Measurements from ENCODE around the gene PRDM16.

The PRDM16 gene

DNA sequence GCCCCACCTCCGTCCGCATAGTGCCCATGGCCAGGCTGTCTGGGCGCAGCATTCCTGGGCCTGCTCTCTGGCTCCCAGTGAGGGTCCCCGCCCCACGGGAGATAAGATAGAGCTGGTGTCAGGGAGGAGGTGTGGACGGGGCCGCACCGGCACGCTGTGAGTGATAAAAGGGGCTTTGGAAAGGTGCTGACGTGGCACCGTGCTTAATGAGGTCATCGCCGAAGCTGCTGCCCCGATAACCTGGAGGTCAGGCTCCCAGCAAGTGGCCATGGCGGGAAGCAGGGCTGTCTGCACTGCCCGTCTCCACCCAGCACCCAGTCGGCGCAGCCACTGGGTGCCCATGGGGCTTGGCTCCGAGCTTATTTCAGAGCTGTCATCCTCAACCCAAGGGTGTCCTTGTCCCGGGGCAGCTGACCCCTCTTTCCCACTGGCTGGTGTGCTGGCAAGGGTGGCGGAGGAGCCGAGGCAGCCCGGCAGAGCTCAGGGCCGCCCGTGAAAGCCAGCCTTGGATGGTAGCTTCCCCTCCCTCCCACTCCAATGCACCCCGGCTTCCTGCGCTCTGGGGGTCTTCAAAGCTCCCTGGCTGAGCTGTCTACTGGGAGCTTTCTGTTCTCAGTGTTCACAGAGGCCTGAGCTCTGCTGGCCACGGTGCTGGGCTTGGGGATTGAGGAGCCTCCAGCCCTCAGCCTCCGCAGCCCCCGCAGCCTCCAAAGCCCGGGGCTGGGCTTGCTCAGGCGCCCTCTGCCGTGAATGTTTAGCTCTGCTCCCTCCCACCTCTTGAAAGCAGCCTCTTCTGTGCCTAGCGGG is 280.4 kb downstream of the PRDM16 start:
- DNase-seq, result peak; percentile 35

DNA sequence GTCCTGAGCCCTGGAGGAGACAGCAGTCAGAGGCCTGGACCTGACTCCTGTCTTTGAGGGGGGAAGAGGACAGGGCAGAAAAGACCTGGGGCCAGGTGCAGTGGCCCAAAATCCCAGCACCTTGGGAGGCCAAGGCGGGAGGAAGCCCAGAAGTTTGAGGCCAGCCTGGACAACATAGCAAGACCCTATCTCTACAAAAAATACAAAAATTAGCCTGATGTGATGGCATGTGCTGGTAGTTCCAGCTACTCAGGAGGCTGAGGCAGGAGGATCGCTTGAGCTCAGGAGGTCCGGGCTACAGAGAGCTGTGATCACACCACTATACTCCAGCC is 280.9 kb downstream of the PRDM16 start:
- no peak for DNase-seq

DNA sequence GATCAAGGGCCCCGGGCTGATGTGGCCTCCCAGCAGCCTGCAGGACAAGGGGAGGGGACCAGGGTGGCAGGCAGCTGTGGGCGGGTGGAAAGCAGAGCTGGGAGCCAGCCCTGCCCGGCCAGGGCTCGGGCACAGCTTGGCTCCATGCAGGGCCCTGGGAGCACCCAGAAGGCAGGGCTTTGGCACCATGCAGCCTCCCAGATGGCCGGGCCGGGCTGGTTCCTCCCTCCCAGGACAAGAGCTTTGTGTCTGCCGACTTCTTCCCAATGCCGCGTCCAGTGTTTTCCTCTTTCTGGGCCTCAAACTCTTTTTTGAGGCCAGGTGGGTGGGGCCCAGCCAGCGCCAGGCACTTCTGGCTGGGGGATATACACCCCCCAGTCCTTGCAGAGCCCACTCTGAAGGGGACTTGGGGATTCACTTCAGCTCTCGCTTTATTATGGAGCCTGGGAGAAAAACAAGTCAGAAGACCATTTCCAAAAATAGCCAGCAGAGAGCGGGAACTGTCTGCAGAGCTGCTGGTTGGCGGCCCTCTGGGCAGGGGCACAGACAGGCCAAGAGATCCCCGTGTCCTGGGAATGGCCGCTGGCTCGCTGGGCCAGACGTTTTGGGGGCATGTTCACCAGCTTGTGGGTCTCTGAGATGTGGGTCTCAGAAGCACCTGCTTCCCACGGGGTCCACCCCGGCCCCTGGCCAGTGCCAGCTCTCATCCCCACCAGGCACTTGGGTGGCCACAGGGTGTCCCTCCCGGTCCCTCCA is 281.7 kb downstream of the PRDM16 start:
- DNase-seq, result no peak

DNA sequence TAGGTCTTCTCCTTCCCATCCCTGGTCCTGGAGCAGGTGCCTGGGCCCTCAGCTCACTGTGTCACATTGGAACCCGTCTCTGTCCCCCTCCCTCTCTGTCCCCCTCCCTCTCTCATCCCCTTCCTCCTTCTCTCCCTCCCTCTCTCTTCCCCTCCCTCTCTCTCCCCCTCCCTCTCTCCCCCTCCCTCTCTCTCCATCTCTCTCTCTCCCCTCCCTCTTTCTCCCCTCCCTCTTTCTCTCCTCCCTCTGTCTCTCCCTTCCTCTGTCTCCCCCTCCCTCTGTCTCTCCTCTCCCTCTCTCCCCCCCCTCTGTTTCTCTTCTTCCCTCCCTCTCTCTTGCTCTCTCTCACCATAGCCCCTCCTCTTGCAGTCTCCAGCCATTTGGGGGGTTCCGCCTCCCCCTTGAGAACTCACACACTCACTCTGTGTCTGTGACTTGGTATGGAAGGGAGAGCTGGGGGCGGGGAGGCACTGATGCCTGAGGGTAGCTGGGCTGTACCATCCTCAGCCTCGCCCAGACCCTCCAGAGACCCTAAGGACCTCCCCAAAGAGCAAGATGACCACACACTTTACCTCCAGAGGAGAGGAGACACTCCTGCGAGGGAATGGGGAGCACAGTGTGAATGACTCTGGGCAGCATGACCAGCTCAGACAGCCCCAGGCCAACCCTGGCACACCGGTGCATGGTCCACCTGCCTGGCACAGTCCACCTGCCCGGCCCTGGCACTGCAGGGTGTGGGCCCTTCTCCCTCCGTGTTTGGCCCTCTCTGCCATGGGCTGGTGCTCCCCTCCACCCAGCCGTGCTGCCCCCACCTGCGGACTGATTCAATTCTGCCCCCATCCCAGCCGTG is 282.7 kb downstream of the PRDM16 start:
- no peak for DNase-seq

DNA sequence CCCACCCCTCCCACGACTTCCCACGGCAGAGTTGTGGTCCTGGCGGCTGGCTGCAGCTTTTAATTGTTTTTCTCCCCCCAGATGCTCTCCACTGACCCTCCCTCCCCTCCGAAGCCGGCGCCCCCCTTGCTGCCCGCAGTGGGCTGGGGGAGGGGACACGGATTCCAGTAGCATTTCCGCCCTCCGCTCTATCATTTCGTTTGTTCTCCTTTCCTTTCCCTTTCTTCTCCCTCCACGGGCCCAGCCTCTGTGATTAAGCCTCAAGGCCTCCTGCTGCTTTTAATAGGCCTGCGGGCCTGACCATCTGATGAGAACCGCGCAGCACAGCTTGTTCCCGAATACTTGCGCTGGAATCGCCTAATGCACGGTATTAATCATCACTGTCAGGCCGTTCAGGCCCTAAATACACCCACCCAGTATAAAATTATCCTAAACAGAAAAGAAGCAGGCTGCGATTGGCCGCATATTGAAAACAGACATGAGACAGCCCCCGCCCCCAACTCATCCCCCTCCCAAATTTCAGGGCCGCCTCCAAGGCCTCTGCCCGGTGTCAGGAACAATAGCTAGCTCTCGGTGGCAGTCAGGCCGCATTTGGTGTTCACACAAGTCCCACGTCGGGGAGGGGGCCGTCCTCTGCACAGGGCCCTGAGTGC is 283.4 kb downstream of the PRDM16 start:
- peak; percentile 16 for DNase-seq

DNA sequence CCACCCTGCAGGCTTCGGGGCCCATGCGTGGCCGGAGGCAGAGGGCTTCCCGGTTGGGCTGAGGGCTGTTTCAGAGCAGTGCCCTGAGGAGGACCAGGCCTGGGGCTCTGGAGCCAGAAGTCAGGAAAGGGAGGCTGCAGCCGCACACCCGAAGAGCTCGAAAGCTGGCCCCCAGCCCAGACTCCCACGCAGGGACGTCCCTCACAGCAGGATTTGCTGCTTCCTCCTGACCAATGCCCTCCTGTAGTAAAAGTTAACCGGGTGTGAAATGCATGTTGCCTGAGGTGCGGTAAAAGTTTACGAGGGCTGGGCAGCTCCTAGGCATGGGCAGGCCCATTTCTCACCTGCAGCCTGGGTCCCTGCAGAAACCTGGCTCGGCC is 283.9 kb downstream of the PRDM16 start:
- no peak for DNase-seq

DNA sequence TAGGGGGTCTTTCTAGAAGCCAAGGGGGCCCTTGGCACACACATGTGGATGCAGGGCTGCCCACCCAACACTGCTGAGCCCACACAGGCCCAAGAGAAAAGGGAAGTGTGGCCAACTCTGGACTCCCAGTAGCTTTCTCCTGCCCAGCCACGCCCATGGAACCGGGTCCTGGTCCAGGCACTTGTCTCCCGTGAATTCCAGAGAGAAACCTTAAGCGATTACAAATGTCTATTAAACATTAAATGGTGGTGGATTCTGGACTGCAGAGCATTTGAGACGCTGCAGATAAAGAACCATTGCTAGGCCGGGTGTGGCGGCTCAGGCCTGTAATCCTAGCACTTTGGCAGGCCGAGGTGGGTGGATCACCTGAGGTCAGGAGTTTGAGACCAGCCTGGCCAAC is 284.9 kb downstream of the PRDM16 start:
- DNase-seq, result no peak

DNA sequence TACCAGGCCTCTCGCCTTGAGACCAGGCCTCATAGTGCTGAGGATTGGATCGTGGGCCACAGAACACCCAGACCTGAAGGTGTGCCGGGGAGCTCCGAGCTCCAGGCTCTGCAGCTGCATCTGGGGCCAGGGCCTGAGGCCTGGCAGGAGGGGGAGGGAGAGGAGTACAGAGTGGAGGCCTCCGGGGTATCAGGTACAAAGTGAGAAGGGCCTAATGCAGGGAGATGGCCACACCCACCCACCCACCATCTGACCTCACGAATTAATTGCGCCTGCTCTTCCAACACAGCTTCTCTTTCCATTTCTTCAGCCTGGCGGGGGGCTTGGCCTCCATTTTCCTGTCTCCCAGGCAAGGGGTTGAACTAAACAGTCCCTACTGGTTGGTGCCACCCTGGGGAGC is 286.1 kb downstream of the PRDM16 start:
- no peak for DNase-seq

DNA sequence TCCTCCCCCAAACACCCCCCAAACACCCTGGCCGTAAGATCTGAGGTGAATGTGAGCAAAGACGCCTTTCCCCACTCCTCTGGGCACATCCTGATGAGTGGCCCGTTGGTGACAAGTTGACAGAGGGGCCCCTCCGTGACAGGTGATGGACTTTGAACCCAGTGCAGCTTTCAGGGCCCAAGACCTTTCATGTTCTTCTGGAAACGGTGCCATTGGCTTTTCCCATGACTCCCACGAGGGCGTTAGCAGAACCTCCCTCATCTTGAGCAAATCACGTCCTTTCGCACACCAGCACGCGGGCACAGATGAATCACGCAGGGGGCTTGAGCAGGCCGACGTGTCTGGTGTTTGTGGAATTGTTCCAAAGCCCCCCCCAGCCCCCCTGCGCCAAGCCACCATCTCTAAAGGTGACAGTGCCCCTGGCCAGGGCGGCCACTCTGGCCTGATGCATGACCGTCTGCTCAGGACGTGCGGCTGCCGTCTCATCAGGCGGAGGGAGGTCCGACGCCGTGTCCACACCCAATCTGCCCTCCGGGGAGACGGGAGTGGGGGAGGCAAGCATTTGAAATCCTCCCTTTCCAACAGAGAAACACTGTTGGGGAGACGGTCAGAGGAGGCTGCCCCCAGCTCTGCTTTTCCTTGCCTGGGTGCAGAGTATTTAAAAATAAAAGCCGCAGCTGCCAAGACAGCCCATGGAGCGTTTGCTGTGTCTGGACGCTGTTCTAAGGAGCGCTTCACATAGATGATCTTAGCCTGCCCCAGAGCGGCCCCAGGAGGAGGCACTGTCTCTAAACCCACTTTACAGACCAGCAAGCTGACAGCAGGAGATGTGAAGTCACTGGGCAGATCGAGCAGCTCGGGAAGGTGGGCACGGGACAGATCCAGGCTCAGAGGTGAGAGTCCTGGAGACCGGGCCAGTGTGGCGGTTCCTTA is 287.2 kb downstream of the PRDM16 start:
- no peak for DNase-seq

DNA sequence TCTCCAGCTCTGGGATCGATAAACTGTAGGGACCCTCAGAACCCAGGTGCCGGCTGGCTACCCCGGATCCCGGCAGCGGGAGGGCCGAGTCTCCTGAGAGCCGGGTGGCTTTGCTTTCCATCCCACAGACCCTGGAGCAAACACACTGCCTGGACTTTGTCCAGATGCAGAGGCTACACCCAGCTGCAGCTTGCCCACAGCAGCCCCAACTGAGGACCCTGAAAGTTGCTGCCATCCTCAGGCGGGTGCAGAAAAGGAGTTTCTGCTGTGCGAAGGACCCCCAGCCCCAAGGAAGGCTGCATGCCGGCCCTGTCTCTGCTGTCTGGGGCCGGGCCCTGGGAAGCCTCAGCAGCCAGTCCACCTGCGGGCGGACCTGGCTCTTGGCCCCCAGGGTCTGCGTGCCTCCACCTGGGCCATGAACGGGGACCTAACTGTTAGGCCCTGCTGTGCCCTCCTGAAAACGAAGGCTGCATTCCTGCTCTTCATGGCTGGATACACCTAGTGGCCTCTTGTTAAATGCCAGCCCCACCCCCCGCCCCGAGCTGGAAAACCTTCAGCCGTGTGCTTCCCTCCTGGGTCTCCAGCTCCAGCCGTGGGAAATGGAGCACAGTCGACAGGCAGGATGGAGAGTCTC is 287.9 kb downstream of the PRDM16 start:
- DNase-seq, result no peak

DNA sequence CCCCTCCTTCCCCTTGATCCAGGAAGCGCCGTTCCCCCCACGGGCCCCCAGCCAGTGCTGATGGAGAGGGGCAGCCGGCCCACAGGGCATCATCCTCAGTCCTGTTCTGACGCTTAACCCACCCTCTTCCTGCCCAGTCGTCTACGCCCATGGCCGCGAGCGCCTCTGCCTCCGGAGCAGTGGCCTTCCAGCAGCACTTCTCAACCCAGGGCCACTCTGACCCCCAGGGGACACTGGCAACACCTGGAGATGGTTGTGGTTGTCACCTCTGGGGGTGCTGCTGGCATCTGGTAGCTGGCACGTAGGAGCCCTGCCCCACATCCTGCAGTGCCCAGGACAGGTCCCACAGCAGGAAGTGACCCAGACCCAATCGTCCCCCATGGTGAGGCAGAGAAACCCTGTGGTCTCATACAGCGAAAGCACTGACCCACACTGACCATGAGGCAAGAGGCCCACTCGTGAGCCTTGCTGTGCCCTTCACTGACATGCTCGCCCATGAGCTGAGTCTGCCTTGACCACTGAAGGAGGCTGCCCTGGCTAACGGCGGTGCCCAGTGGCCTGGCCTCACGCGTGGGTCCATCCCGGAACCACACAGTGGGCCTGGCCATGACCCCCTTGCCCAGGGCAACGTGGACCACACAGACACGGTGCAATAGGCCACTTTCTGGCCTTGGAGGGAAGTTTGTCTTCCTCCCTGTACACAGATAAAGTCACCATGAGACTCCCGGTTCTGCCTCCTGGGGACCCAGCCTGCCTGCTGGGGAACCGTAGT is 288.7 kb downstream of the PRDM16 start:
- DNase-seq, result no peak

DNA sequence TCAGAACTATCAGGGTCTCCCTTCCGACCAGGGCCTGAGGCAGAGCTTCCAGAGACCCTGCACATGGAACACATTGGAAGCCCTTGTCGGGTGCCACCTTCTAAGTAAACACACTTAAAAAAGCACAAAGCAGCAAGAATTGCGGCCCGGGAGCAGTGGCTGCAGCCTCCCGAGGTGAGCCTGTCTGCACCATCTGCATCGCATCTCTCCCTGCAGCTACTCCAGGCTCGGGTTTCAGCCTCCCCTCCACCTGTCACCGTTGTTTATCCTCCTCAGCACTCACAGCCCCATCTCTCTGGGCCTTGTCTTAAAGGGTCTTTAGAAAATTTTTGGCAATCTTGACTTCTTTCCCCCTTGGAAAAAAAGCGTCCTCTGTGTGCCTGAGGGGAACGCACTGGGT is 290.3 kb downstream of the PRDM16 start:
- no peak for DNase-seq

DNA sequence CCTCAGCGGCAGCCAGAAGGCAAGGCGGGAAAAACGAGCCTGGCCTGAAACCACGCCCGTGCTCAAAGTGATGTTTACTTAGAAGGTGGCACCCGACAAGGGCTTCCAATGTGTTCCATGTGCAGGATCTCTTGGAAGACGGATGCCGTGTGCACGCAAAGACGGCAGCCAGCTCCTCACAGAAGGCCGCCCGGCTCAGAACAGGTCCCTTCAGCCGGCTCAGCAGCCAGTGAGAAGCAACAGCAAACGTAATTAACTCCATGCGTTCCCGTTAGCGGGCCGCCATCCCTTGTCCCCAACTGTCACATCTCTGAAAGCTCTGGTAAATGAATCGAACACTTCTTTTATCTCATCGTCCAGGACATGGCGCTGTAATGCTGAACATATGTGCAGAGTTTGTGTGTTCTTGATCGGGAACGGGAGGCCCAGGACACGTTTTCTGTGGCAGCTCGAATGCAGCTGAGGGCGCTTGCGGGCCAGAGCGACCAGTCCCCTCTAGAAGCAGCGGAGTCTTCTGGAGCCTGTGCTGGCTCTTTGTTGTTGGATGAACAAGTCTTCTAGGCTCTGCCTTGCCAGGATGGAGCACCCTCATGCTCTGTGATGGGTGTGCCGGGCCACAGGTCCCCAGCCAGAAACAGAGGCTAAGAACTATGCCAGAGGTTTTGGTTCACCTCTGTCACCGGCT is 290.9 kb downstream of the PRDM16 start:
- no peak for DNase-seq

DNA sequence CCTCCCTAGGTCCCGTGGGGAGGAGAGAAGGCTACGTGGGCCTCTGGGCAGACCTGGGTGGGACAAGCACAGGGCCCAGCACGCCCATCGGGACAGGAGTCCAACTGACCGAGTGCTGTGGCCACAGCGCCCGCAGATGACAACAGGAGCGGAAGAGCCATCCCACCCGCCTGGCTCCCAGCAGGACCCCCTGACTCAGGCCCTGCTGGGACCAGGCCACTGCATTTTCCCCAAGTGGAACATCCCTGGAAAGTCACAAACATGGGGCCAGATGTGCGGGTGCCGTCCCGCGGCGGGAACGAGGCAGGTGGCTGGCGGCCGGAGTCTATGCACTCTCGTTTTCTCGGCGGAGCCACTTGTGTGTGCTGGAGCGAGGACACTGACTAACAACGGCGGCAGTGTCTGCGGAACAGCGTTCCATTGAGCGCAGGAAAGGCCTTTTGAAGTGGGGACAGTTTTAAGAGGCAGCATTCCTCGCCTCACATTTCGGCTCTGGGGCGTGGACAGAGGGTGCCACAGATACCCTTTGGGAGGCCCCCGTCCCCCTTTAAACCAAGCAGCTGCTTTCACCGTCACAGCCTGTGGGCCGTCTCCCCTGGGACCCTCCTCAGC is 291.7 kb downstream of the PRDM16 start:
- DNase-seq, result no peak

DNA sequence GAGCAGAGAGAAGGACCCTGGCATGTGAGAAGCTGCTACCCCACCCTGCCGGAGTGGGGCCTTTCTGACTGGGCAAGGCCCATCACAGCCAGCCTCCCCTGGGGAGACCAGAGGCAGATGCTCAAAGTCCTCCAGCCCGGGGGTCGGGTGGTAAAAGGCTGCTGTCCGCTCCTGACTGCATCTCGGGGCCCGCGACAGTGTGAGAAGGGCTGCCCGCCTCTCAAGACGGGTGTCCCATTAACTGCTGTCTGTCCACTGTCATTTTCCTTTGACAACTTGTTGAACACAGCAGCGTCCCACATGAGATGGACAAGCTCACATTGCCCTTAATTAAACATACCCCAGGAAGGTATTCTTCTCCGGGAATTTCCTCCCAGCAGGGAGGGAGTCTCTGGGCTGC is 294.0 kb downstream of the PRDM16 start:
- DNase-seq, result no peak

DNA sequence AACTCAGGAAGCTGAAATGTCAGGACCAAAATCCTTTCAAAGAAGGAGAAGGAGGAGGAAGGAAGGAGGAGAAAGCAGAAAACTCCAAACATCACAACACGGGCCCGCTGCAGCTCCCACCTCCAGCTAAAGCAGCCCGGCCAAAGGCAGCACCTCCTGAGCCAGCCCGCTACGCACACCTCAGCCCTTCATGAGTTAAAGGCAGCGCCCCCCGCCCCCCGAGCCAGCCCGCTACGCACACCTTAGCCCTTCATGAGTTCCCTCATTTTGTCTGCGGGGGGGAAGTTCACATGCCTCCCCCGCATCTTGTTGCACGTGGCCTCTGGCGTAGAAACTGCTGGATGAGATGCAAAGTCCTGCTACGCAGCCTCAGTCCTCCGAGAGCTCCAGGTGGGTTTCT is 294.8 kb downstream of the PRDM16 start:
- no peak for DNase-seq

DNA sequence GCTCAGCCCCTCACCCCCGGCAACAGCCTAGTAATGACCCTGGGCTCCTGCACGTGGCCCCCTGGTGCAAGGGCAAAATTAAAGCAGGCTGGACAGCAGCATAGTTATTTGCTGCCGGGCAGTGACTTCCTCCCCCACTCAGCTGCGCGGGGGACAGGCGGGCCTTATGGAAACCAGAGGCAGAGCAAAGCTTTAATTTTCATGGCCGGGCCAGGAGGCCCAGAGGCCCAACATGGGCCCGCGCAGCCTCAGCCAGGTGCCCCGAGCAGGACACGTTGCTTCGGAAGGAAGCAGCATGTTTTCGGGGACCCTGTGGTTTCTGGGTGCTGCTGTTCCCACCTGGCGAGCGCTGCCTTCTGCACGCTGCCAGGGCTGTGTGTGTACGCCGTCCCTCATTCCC is 295.5 kb downstream of the PRDM16 start:
- no peak for DNase-seq

DNA sequence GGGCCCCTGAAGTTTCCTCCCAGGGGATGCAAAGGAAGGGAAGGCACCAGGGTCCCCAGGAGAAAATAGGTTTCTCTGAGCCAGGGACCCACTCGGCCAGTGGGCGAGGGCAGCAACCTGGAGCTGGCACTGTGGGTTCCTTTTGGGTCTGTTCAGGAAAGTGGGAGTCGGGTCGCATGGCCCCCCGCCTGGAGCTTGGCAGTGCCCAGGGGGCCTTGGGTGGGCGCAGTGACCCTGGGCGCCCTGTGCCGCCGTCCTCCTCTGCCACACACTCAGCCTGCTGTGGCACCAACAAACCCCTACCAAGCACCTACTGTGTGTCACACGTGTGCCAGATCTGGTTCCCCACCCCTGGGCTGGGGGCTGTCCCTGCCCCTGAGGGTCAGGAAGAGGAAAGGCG is 296.0 kb downstream of the PRDM16 start:
- DNase-seq, result no peak

DNA sequence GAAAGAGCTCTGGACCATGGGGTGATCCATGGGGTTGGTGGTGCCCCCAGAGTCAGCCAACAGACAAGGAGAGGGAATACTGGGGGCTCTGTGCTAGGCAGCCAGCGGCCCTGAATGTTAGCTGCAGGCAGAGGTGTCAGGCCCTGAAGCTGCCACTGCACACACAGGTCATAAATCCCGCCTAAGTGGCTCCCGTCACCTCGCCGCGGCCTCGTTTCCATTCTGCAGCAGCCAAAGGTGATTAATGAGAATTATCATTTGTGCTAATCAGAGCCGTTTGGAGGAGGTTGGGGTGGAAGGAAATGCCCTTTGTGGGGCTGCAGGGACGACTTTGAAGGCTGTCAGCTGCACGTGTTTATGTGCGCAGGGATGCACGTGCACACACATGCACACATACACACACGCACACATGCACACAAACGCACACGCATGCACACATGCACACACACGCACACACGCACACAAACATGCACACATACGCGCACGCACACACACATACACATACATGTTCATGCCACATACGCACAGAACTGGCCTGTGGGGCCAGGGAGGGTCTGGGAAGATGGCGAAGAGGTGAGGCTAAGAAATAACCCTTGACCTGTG is 296.6 kb downstream of the PRDM16 start:
- DNase-seq, result peak; percentile 35

All from hematopoietic multipotent progenitor cell treated with erythropoietin and hydrocortisone succinate and interleukin-3 and kit ligand, for 4 days (in vitro differentiated cells).